GM23248 (cell line): ENCODE data around the gene ZNF804B.

Source experiments
- EZH2 ChIP-seq: fragments of 200-600 bp; sonication (generic); IDR thresholded peaks from 2 replicates; pipeline ENCODE4 v1.6.1; 2018; ENCODE audit warnings: antibody characterized with exemption, mild to moderate bottlenecking; ENCODE audit not compliant: insufficient read depth, poor library complexity, severe bottlenecking
- EZH2phosphoT487 ChIP-seq: fragments of 200-600 bp; sonication (generic); IDR thresholded peaks from 2 replicates; pipeline ENCODE4 v1.6.1; 2018; ENCODE audit warnings: antibody characterized with exemption, moderate library complexity, mild to moderate bottlenecking, low read depth; ENCODE audit not compliant: insufficient read depth

GRCh38 chr7:88789480-88790064 is 30.1 kb downstream of the ZNF804B start:
- TF ChIP-seq EZH2 = no peak
- TF ChIP-seq EZH2phosphoT487 = no peak
